ENCODE measurements around the gene CDK14. TPM values are rescaled to one million over a fixed set of nuclear protein-coding genes. Genes with fewer than 3 reads are reported as not detected.

The CDK14 gene
- total RNA-seq, 4 donors from 2014 or later = 3.3 to 61.6 (median 38.7) TPM

GRCh38 chr7:90607196-90607595 is 11.1 kb downstream of the CDK14 start:
- Histone ChIP-seq H3K4me1 (no peaks in the 10 kb centered on the region), H3K27ac (no peak overlapping the region), H3K27me3 (no peaks in the 10 kb centered on the region), H3K9me3 (no peaks in the 10 kb centered on the region), H3K4me3 (no peak overlapping the region), H3K36me3 (no peaks in the 10 kb centered on the region)
- TF ChIP-seq CTCF (IDR thresholded peaks at IDR 0.05) (no peak), POLR2A (IDR thresholded peaks at IDR 0.05) (no peak)
- no peak for DNase-seq
- intact Hi-C loops (cut with DNase I; ENCODE audit: low total_unique reads) = no loop called here

- intact Hi-C loops (cut with DNase I; ENCODE audit: low total_unique reads) = no loop called here
- H3K9me3 ChIP-seq = no peaks in the 10 kb centered on the region
- no peaks in the 10 kb centered on the region for H3K27me3 ChIP-seq
- H3K36me3 ChIP-seq = no peaks in the 10 kb centered on the region
- H3K27ac ChIP-seq = no peak overlapping the region
- no peak for DNase-seq
- H3K4me1 ChIP-seq = no peaks in the 10 kb centered on the region
- H3K4me3 ChIP-seq = no peak overlapping the region
- TF ChIP-seq CTCF (IDR thresholded peaks at IDR 0.05) = no peak
- TF ChIP-seq POLR2A (IDR thresholded peaks at IDR 0.05) = no peak
Observed at GRCh38 chr7:90610105-90610504, 14.0 kb downstream of the CDK14 start.

GRCh38 chr7:90611115-90611514 is 15.0 kb downstream of the CDK14 start:
- Histone ChIP-seq H3K36me3 (no peaks in the 10 kb centered on the region), H3K9me3 (no peaks in the 10 kb centered on the region), H3K4me1 (no peaks in the 10 kb centered on the region), H3K27ac (no peak overlapping the region), H3K27me3 (no peaks in the 10 kb centered on the region), H3K4me3 (no peak overlapping the region)
- no peak for DNase-seq
- intact Hi-C loops (cut with DNase I; ENCODE audit: low total_unique reads) = no loop called here
- no peak for TF ChIP-seq CTCF (IDR thresholded peaks at IDR 0.05)
- no peak for TF ChIP-seq POLR2A (IDR thresholded peaks at IDR 0.05)

GRCh38 chr7:90613088-90613498 is 17.0 kb downstream of the CDK14 start:
- H3K27ac ChIP-seq = no peak overlapping the region
- no peaks in the 10 kb centered on the region for H3K9me3 ChIP-seq
- no peaks in the 10 kb centered on the region for H3K27me3 ChIP-seq
- no peaks in the 10 kb centered on the region for H3K36me3 ChIP-seq
- H3K4me1 ChIP-seq = no peaks in the 10 kb centered on the region
- H3K4me3 ChIP-seq = no peak overlapping the region
- no peak for TF ChIP-seq CTCF (IDR thresholded peaks at IDR 0.05)
- TF ChIP-seq POLR2A (IDR thresholded peaks at IDR 0.05) = no peak
- DNase-seq = no peak
- intact Hi-C loops (cut with DNase I; ENCODE audit: low total_unique reads) = no loop called here

- no peaks in the 10 kb centered on the region for H3K9me3 ChIP-seq
- H3K4me3 ChIP-seq = no peak overlapping the region
- H3K27ac ChIP-seq = no peak overlapping the region
- intact Hi-C loops (cut with DNase I; ENCODE audit: low total_unique reads) = no loop called here
- no peak for DNase-seq
- H3K27me3 ChIP-seq = no peaks in the 10 kb centered on the region
- no peaks in the 10 kb centered on the region for H3K36me3 ChIP-seq
- TF ChIP-seq POLR2A (IDR thresholded peaks at IDR 0.05) (no peak), CTCF (IDR thresholded peaks at IDR 0.05) (no peak)
- no peaks in the 10 kb centered on the region for H3K4me1 ChIP-seq
Observed at GRCh38 chr7:90617442-90617841, 21.3 kb downstream of the CDK14 start.
